Thymus (tissue), 11 donors: ENCODE data around the gene WARS2. TPM values are rescaled to one million over a fixed set of nuclear protein-coding genes. Genes with fewer than 3 reads are reported as not detected.

ENCODE experiments used
- DNase-seq, 9 donors: peaks; one replicate each; pipeline ENCODE4 v3.0.0-alpha.2; 2013; ENCODE audit warnings: low spot score in 9 of 9, low read depth in 6 of 9, missing footprints in 1 of 9
- H3K27ac ChIP-seq, 2 donors: one replicate each; pipeline ENCODE4 v1.5.1; 2013; ENCODE audit warnings: control low read depth in 1 of 2, low read depth in 1 of 2, low read length in 1 of 2, mild to moderate bottlenecking in 1 of 2, moderate library complexity in 1 of 2
- H3K27me3 ChIP-seq, 2 donors: one replicate each; pipeline ENCODE4 v1.5.1; 2013; ENCODE audit warnings: low read length in 1 of 2; ENCODE audit not compliant: control insufficient read depth in 2 of 2, insufficient read depth in 1 of 2
- H3K36me3 ChIP-seq, 2 donors: one replicate each; pipeline ENCODE4 v1.5.1; 2013; ENCODE audit warnings: low read length in 1 of 2, mild to moderate bottlenecking in 1 of 2, moderate library complexity in 1 of 2; ENCODE audit not compliant: control insufficient read depth in 2 of 2, insufficient read depth in 2 of 2
- H3K4me1 ChIP-seq, 2 donors: one replicate each; pipeline ENCODE4 v1.5.1; 2013; ENCODE audit warnings: low read length in 2 of 2; ENCODE audit not compliant: control insufficient read depth in 2 of 2, insufficient read depth in 2 of 2
- H3K4me3 ChIP-seq, 2 donors: one replicate each; pipeline ENCODE4 v1.5.1; 2013; ENCODE audit warnings: low read length in 2 of 2, control low read depth in 1 of 2, mild to moderate bottlenecking in 1 of 2
- H3K9me3 ChIP-seq, 2 donors: one replicate each; pipeline ENCODE4 v1.5.1; 2013; ENCODE audit warnings: low read length in 1 of 2, mild to moderate bottlenecking in 1 of 2; ENCODE audit not compliant: control insufficient read depth in 2 of 2, insufficient read depth in 1 of 2
- WGBS: extraction: QIAGEN DNeasy Blood & Tissue Kit; methylation state at CpG from one replicate; pipeline ENCODE4 v1.1.7; 2013; 5-methylcytosine and 5-hydroxymethylcytosine counted together
- polyA plus RNA-seq: library from polyadenylated mRNA; stranded (reverse); fragments of 200-250 nt; gene quantifications from one replicate; pipeline ENCODE4 v1.2.3, GENCODE V29; 2013
- total RNA-seq: library from RNA; stranded (reverse); fragments of 120-200 nt; gene quantifications from one replicate; pipeline ENCODE4 v1.2.4, GENCODE V29; 2013
- donor health status: healthy.

The WARS2 gene
- total and polyA plus RNA-seq, 2 donors, result 7.7 to 8.6 TPM

DNA sequence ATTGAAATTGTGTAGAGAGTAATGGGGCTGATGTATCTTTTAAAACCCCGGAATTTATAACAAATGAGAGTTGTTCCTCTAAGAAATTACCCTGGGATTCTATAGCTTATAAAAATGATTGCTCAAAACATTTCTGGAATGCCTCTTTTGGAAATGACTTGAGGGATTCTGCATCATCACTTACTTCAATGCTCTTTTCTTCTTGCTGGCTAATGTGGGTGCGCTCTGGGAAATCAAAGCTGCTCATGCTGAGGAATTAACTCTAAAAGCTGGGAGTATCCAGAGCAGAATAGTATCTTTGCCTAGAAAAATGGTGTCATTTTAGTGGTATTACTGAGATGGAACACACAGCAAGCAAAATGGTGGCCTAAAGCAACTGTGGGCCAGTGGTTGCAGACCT lies 129.3 kb downstream of the WARS2 start:
- Histone ChIP-seq H3K27ac (no peak overlapping the region), H3K36me3 (no peaks in the 10 kb centered on the region), H3K4me3 (no peak overlapping the region), H3K27me3 (peaks cover 32 to 38% of the 10 kb centered on the region in 2 donors), H3K4me1 (peaks cover 0 to 5% of the 10 kb centered on the region in 2 donors), H3K9me3 (peaks cover 0 to 4% of the 10 kb centered on the region in 2 donors)
- DNase-seq, result no peak
- 96% methylated on average over 2 of the region's 2 CpGs for WGBS

DNA sequence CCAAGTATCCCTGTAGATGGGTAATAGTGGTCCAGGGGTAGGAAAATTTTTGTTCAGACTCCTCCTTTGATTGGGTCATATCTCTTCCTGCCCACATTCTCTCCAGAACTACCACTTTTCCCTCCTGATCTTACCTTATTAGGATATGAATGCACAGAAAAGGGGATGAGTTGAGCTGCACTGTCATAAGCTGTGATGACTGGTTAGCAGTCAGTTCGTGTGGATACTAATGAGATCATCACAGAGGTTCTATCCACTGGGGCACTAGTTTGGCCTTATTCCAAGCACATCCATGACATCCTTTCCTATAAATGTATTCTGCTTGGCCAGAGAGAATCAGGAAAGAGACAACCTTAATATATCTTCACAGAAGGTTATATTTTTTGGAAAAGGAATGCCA lies 130.3 kb downstream of the WARS2 start:
- Histone ChIP-seq H3K9me3 (peaks cover 0 to 4% of the 10 kb centered on the region in 2 donors), H3K4me3 (no peak overlapping the region), H3K27ac (no peak overlapping the region), H3K4me1 (peaks cover 0 to 5% of the 10 kb centered on the region in 2 donors), H3K36me3 (no peaks in the 10 kb centered on the region), H3K27me3 (peaks cover 39 to 47% of the 10 kb centered on the region in 2 donors)
- WGBS, result 83% methylated on average over 1 of the region's 1 CpG
- DNase-seq, result no peak

DNA sequence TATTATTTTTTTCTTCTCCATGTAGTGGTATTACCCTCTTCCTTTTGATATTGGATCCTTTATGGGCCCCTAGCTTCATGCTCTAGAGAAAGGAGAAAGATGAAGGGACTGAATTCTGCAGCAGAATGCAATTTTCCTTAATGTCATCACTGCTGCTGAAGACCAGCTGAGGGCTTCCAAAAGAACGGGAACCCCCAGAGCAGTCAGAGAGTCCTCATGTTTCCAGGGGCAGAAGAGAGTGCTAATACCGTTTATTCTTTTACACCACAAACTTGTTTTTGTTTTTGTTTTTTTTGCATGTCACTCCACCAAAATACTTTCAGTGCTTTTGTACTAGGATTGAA lies 131.2 kb downstream of the WARS2 start:
- WGBS, result 16% methylated on average over 2 of the region's 2 CpGs
- Histone ChIP-seq H3K4me1 (peaks cover 0 to 5% of the 10 kb centered on the region in 2 donors), H3K36me3 (no peaks in the 10 kb centered on the region), H3K4me3 (no peak overlapping the region), H3K27me3 (peaks cover 47 to 56% of the 10 kb centered on the region in 2 donors), H3K27ac (no peak overlapping the region), H3K9me3 (peaks cover 0 to 4% of the 10 kb centered on the region in 2 donors)
- DNase-seq, result no peak

DNA sequence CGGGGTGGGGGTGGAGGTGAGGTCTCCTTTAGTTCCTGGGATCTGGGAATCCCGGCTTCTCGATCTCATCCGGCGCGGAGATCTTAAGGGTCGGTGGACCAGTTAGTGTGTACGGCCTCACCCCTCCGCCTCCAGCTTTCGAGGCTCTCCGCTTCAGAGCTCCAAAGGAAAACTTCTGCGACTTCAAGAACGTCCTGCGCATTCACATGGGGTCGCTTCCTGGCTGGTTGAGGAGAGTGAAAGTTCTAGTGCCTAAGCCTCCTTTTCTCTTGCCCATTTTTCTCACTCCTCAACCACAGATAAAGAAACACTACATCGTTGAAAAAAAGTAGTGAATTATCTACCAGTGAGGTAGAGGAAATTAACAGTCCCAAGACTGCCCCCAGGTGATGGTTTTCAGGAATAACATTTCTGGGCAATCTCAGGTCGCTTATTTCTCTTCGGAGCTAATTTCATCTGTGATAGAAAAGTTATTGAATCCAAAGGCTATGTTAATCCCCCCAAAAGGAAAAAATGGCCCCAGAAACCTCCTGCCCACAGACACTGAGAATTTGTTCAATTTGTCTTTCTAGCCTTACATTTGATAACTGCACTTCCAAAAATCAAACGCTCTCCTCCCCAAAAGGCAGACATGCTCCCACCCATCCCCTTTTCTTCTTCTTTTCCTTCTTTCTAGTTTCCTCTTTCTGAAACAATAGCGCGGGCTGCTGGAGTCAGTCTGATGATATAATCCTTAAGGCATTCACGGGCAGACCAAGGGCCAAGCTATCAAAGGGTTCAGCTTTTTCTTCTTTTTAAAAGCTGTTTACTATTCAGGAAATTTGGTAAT lies 131.8 kb downstream of the WARS2 start:
- Histone ChIP-seq H3K36me3 (no peaks in the 10 kb centered on the region), H3K27me3 (peaks cover 48 to 62% of the 10 kb centered on the region in 2 donors), H3K9me3 (peaks cover 0 to 4% of the 10 kb centered on the region in 2 donors), H3K4me3 (no peak overlapping the region), H3K27ac (no peak overlapping the region), H3K4me1 (peaks cover 0 to 5% of the 10 kb centered on the region in 2 donors)
- peak in 5 of 9 donors; percentile 9 to 53 (median 13) for DNase-seq
- WGBS, result 5% methylated on average over 22 of the region's 22 CpGs

DNA sequence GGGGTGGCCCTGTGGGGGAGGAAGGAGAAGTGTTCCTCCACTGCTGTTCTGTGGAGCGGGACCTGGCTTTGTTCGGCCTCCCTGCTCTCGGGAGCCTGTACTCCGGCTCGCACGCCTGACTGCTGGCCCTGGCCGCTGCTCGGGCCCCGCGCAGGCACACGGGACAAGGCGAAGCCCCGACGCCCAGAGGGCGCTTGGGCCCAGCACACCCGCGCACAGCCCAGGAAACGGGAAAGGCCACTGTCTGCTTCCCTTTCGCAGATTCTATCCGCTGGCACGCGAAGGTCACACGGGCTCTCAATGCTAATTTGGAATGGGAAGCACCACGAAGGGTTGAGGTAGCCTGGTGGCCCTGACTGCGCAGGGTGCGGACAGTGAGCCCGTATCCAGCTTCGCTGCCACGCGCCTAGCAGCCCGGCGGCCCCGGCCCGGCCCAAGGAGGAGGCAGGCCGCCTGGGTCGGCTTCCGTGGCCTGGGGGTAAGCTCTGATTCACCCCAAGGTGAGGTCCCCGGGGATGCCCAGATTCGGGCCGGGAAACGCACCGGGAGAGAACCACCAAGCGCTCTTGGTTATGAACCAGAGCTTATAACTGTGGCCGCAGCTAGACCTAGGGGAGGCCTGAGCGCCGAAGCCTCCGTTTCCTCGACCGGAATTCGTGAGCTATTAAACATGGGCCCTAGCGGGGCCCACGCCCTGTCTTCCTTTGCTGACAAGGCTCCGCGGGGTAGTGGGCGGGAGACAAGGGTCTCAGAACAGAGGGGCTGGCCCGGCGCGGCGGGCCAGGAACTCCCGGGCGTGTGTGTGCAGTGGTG lies 132.6 kb downstream of the WARS2 start:
- no peak for DNase-seq
- Histone ChIP-seq H3K36me3 (no peaks in the 10 kb centered on the region), H3K4me1 (peaks cover 0 to 5% of the 10 kb centered on the region in 2 donors), H3K9me3 (peaks cover 0 to 4% of the 10 kb centered on the region in 2 donors), H3K4me3 (no peak overlapping the region), H3K27ac (no peak overlapping the region), H3K27me3 (peaks cover 51 to 70% of the 10 kb centered on the region in 2 donors)
- WGBS, result 5% methylated on average over 61 of the region's 61 CpGs

DNA sequence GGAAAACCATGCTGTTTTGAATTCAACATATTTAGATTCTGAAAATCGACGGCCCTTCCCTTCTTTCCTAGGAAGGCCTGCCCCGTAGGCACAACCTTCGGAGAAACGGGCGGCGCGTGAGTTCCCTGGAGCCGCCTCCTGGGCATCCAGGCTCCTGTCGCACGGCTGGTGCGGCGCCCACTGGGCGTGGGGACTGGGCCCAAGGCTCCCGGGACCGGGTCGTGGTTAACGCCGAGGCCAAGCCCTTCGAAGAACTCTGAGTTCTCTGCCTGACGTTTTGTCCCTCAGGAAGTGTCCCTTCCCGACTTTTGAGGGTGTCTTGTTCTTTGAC lies 133.1 kb downstream of the WARS2 start:
- H3K4me1 ChIP-seq, result peaks cover 0 to 5% of the 10 kb centered on the region in 2 donors
- H3K4me3 ChIP-seq, result no peak overlapping the region
- DNase-seq, result no peak
- peaks cover 0 to 4% of the 10 kb centered on the region in 2 donors for H3K9me3 ChIP-seq
- H3K27me3 ChIP-seq, result peaks cover 56 to 76% of the 10 kb centered on the region in 2 donors
- no peaks in the 10 kb centered on the region for H3K36me3 ChIP-seq
- no peak overlapping the region for H3K27ac ChIP-seq
- WGBS, result 11% methylated on average over 22 of the region's 22 CpGs

DNA sequence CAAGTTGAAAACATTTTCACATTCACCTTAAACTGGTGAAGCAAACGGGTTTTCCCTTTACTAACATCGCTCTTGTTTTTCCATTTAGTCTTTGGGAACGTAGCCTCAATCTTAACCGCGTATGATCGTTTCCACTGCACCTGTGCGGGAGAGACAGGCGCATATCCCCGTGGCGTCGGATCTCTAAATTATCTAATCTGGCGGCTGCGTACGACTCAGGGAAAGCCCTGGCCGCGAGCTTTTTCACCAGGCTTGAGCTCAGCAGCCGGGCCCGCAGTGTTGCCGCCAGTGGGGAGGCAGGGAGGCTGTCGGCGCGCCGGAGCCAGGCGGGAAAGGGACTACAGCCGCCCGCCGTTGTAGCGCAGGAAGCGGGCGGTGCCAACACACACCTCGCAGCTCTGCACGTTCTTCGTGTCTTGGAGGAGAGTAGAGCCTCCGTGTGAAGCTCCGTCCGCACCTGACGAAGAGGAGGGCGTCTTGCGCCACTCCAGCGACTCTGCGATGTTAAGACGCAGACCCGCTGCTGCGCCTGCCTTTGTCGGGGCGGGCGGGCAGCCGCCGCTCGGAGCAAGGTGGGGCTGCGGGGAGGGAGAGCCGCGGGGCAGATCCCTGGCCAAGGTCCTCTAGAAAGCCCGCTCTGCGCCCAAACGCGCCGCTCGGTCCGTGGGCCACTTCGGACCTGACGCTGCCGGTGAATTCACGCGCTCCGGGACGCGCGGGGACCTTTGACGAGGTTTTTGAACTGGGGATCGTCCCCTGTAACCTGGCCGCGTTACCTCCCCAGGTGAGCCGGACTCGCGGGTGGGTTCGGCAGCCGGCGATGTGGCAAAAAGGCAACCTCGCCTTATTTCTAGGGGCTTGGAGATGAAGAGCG lies 133.8 kb downstream of the WARS2 start:
- DNase-seq, result no peak
- H3K27me3 ChIP-seq, result peaks cover 60 to 82% of the 10 kb centered on the region in 2 donors
- no peaks in the 10 kb centered on the region for H3K36me3 ChIP-seq
- WGBS, result 6% methylated on average over 81 of the region's 81 CpGs
- peaks cover 0 to 5% of the 10 kb centered on the region in 2 donors for H3K4me1 ChIP-seq
- H3K4me3 ChIP-seq, result no peak overlapping the region
- peaks cover 0 to 4% of the 10 kb centered on the region in 2 donors for H3K9me3 ChIP-seq
- no peak overlapping the region for H3K27ac ChIP-seq

DNA sequence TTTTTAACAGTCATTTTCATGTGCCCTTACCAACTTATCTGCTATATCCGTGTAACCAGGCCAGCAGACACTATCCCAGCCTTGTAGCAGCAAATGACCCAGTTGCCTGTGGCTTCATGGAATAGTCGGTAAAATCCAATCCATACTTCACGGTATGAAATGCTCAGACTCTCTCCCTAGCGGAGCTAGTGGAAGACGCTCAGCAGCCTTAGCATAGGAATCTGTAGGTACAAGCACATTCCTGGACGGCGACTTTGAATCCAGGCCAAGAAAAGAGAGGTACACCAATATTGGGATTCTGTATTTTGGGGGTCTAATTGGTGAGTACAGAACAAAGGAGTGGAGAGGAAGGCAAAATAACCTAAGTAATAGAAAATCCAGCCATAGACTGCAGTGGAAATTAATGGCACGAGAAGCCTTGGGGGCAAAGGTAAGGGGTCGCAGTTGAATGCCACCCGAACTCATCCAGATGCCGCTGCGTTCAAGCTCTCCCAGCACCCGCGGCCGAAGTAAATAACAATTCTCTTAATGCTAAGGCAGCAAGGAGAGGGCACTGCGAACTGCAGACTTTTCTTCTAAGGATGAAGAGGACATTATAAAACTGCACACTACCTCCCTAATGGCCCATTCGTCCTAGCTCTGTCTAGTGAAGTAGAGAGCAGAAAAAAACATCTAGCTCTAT lies 134.6 kb downstream of the WARS2 start:
- H3K27ac ChIP-seq, result no peak overlapping the region
- peaks cover 0 to 5% of the 10 kb centered on the region in 2 donors for H3K4me1 ChIP-seq
- H3K4me3 ChIP-seq, result no peak overlapping the region
- no peak for DNase-seq
- no peaks in the 10 kb centered on the region for H3K36me3 ChIP-seq
- peaks cover 66 to 90% of the 10 kb centered on the region in 2 donors for H3K27me3 ChIP-seq
- peaks cover 0 to 4% of the 10 kb centered on the region in 2 donors for H3K9me3 ChIP-seq
- WGBS, result 12% methylated on average over 17 of the region's 17 CpGs
